Endothelial cell of umbilical vein (primary cell): Measurements from ENCODE around the gene ABCB6. TPM values are rescaled to one million over a fixed set of nuclear protein-coding genes. Genes with fewer than 3 reads are reported as not detected.

Source experiments
- BruUV-seq: library from RNA; stranded (reverse); fragments of 400-500 nt; replicated peaks from 2 replicates; lab custom pipeline; 2021; lab: Mats Ljungman, UMichigan
- CTCF ChIA-PET: fragments of 300-600, 350-600 bp; sonication (Branson Sonifier 250); formaldehyde crosslinking; loops from one replicate; lab custom pipeline; 2021; ENCODE audit warnings: antibody characterized with exemption, inconsistent platforms; lab: Charles Lee
- POLR2A ChIA-PET: fragments of 300-600, 350-600 bp; sonication (Branson Sonifier 250); formaldehyde crosslinking; loops from one replicate; lab custom pipeline; 2021; ENCODE audit warnings: antibody characterized with exemption, inconsistent platforms; lab: Charles Lee
- DNase-seq: peaks from one replicate; pipeline ENCODE4 v3.0.0-alpha.2; 2011; ENCODE audit warnings: low read depth, low spot score
- FAIRE-seq: peaks from 2 replicates; lab custom pipeline; 2011; peaks lifted over from hg19 to GRCh38; lab: Jason Lieb, UNC
- H2AFZ ChIP-seq: 2 replicates; pipeline ENCODE4 v1.6.0; 2012; ENCODE audit warnings: low read depth, low read length, control low read depth, inconsistent platforms
- H3K27ac ChIP-seq: 2 replicates; pipeline ENCODE4 v1.5.1; 2011; ENCODE audit warnings: low read depth, mild to moderate bottlenecking, control low read depth, low read length, moderate library complexity; ENCODE audit not compliant: insufficient read depth
- H3K27me3 ChIP-seq, 2 experiments: 2 replicates each; pipeline versions ENCODE4 v1.6.0 to v1.6.1; 2011; ENCODE audit warnings: low read length in 2 of 2, mixed read lengths in 1 of 2; ENCODE audit not compliant: control insufficient read depth in 2 of 2, insufficient read depth in 2 of 2
- H3K36me3 ChIP-seq, 2 experiments: 2 replicates in 1 of 2; 3 replicates in 1 of 2; pipeline ENCODE4 v1.5.1; 2011; ENCODE audit warnings: low read length in 2 of 2, mild to moderate bottlenecking in 1 of 2, moderate library complexity in 1 of 2; ENCODE audit not compliant: control insufficient read depth in 2 of 2, insufficient read depth in 2 of 2; ENCODE audit errors: extremely low read depth in 1 of 2
- H3K4me1 ChIP-seq: 3 replicates; pipeline ENCODE4 v1.5.1; 2011; ENCODE audit warnings: mild to moderate bottlenecking, low read length; ENCODE audit not compliant: control insufficient read depth, insufficient read depth; ENCODE audit errors: extremely low read depth
- H3K4me2 ChIP-seq: 2 replicates; pipeline ENCODE4 v1.6.1; 2011; ENCODE audit warnings: low read length, control low read depth, mixed read lengths; ENCODE audit not compliant: insufficient read depth
- H3K4me3 ChIP-seq, 3 experiments: fragments of 200-600 bp in 1 of 3; sonication (generic), shearing (Covaris generic) in 1 of 3; replicated peaks in 1 of 3; 2 replicates each; pipeline ENCODE4 v1.5.1; 2011 to 2016; ENCODE audit warnings: control low read depth in 3 of 3, low read length in 3 of 3, mild to moderate bottlenecking in 2 of 3, inconsistent platforms in 1 of 3, low read depth in 1 of 3, moderate library complexity in 1 of 3; ENCODE audit not compliant: insufficient read depth in 1 of 3
- H3K79me2 ChIP-seq: 2 replicates; pipeline ENCODE4 v1.6.0; 2012; ENCODE audit warnings: low read length, inconsistent platforms; ENCODE audit not compliant: control insufficient read depth, insufficient read depth
- H3K9ac ChIP-seq: replicated peaks from 2 replicates; pipeline ENCODE3; 2011; ENCODE audit warnings: low read length, control low read depth; ENCODE audit not compliant: insufficient read depth; ENCODE audit errors: extremely low read depth
- H3K9me1 ChIP-seq: replicated peaks from 3 replicates; pipeline ENCODE4 v1.6.0; 2011; ENCODE audit warnings: mild to moderate bottlenecking, low read length; ENCODE audit not compliant: control insufficient read depth, insufficient read depth; ENCODE audit errors: extremely low read depth
- H3K9me3 ChIP-seq: replicated peaks from 2 replicates; pipeline ENCODE4 v1.5.1; 2012; ENCODE audit warnings: low read length, inconsistent platforms; ENCODE audit not compliant: control insufficient read depth, insufficient read depth
- H4K20me1 ChIP-seq: replicated peaks from 2 replicates; pipeline ENCODE3; 2011; ENCODE audit warnings: mild to moderate bottlenecking, low read length; ENCODE audit not compliant: control insufficient read depth, insufficient read depth; ENCODE audit errors: extremely low read depth
- CTCF ChIP-seq, 2 donors: IDR thresholded peaks; 1 replicate in 1 of 2; 2 replicates in 1 of 2; pipeline ENCODE4 v1.5.1; 2011; ENCODE audit warnings: low read length in 2 of 2, mild to moderate bottlenecking in 2 of 2, moderate library complexity in 2 of 2, control low read depth in 1 of 2, inconsistent platforms in 1 of 2, low read depth in 1 of 2; ENCODE audit not compliant: insufficient read depth in 1 of 2; ENCODE audit errors: extremely low read depth in 1 of 2
- EZH2 ChIP-seq: IDR thresholded peaks from 2 replicates; pipeline ENCODE4 v1.6.1; 2012; ENCODE audit warnings: borderline replicate concordance, low read depth, mild to moderate bottlenecking, moderate library complexity, low read length, inconsistent platforms; ENCODE audit not compliant: severe bottlenecking
- FOS ChIP-seq: IDR thresholded peaks from 2 replicates; pipeline ENCODE4 v1.6.1; 2011; ENCODE audit warnings: mild to moderate bottlenecking, low read length, moderate library complexity, borderline replicate concordance; ENCODE audit not compliant: insufficient read depth
- GATA2 ChIP-seq: IDR thresholded peaks from 2 replicates; pipeline ENCODE4 v1.7.0; 2011; ENCODE audit warnings: low read depth, mild to moderate bottlenecking, moderate library complexity, mixed read lengths, low read length; ENCODE audit not compliant: insufficient read length, insufficient read depth
- JUN ChIP-seq: IDR thresholded peaks from 2 replicates; pipeline ENCODE4 v1.6.1; 2011; ENCODE audit warnings: borderline replicate concordance, low read depth; ENCODE audit not compliant: insufficient read length, insufficient read depth
- MAX ChIP-seq: IDR thresholded peaks from 2 replicates; pipeline ENCODE4 v1.6.1; 2011; ENCODE audit not compliant: insufficient read depth, insufficient read length
- MYC ChIP-seq: IDR thresholded peaks from one replicate; pipeline ENCODE4 v1.6.1; 2011; ENCODE audit warnings: mild to moderate bottlenecking, low read depth, low read length
- POLR2A ChIP-seq: IDR thresholded peaks from 2 replicates; pipeline ENCODE4 v1.6.1; 2012; ENCODE audit warnings: low read depth, mild to moderate bottlenecking, control low read depth, low read length
- POLR2AphosphoS5 ChIP-seq: IDR thresholded peaks from 2 replicates; pipeline ENCODE4 v1.6.1; 2012; ENCODE audit warnings: low read depth, mild to moderate bottlenecking, control low read depth, low read length, moderate library complexity; ENCODE audit not compliant: insufficient read depth
- dilution Hi-C: fragments of 300-500 bp; cut with MboI; formaldehyde crosslinking; loops from one replicate; pipeline ENCODE4 v1.15.0; 2019; ENCODE audit warnings: low sequenced_read_pairs; ENCODE audit not compliant: extremely low pct_ligation_motif_present
- intact Hi-C: fragments of 100-400 bp; cut with micrococcal nuclease; formaldehyde crosslinking; loops from one replicate; pipeline ENCODE4 v1.10.0; 2022
- polyA plus RNA-seq, 4 experiments: library from polyadenylated mRNA; depleted of rRNA in 3 of 4; stranded (reverse) in 3 of 4; unstranded in 1 of 4; fragments of >200 nt; gene quantifications; 2 replicates each; pipeline versions ENCODE4 v1.2.1 to v1.2.3, GENCODE V29; 2011 to 2012; ENCODE audit warnings: missing spikeins in 1 of 4
- total RNA-seq: library from RNA; stranded (reverse); gene quantifications from 2 replicates; pipeline ENCODE4 v1.2.3, GENCODE V29; 2021

ABCB6 gene
- total and polyA plus RNA-seq, 2 donors (not counting 3 experiments of a cell fraction or from before 2014, with no cell fraction given) = 25.7 to 32.5 TPM

- FAIRE-seq = no peak
- no TSS peak for BruUV-seq
- intact Hi-C loops = no loop called here
- Histone ChIP-seq H3K27ac (no peak overlapping the region), H3K9ac (no peak overlapping the region), H3K4me3 (peak overlapping the region in 1 of 3 experiments; percentile 19), H3K27me3 (no peaks in the 10 kb centered on the region), H3K9me1 (no peaks in the 10 kb centered on the region), H2AFZ (peak overlapping the region; percentile 44), H4K20me1 (no peaks in the 10 kb centered on the region), H3K4me1 (peaks cover 11% of the 10 kb centered on the region), H3K36me3 (peaks cover 2% of the 10 kb centered on the region in 2 experiments), H3K9me3 (no peaks in the 10 kb centered on the region), H3K79me2 (peaks cover 15% of the 10 kb centered on the region), H3K4me2 (no peak overlapping the region)
- dilution Hi-C loops = no loop called here
- CTCF ChIA-PET = interaction anchor here (1.8 kb wide), 1 partner anchor 13 kb away, joined by 5 read pairs; the partner anchor contains the start of genes ANKZF1 and ATG9A
- DNase-seq = peak; percentile 15
- no peak for TF ChIP-seq POLR2AphosphoS5
- POLR2A ChIA-PET = no interaction called here
Observed at GRCh38 chr2:219243291-219243761, 24.6 kb upstream of the ABCB6 start.

GRCh38 chr2:219234331-219234730, 15.6 kb upstream of the ABCB6 start:
- BruUV-seq = no TSS peak
- Histone ChIP-seq H4K20me1 (no peaks in the 10 kb centered on the region), H3K9me3 (no peaks in the 10 kb centered on the region), H3K9me1 (no peaks in the 10 kb centered on the region), H2AFZ (no peak overlapping the region), H3K36me3 (peaks cover 2 to 35% of the 10 kb centered on the region in 2 experiments), H3K9ac (no peak overlapping the region), H3K4me1 (peaks cover 6% of the 10 kb centered on the region), H3K79me2 (peaks cover 2% of the 10 kb centered on the region), H3K4me2 (no peak overlapping the region), H3K27ac (no peak overlapping the region), H3K27me3 (no peaks in the 10 kb centered on the region), H3K4me3 (no peak overlapping the region)
- intact Hi-C loops = no loop called here
- no peak for DNase-seq
- POLR2A ChIA-PET = no interaction called here
- TF ChIP-seq EZH2 (no peak), GATA2 (no peak), POLR2AphosphoS5 (no peak), FOS (no peak), CTCF (IDR thresholded peaks at IDR 0.05; ENCODE audit: extremely low read depth in 1 of 2, insufficient read depth in 1 of 2, low read depth in 1 of 2, low read length in 2 of 2) (no peak), JUN (no peak), MAX (no peak), POLR2A (no peak), MYC (no peak)
- FAIRE-seq = no peak
- dilution Hi-C loops = no loop called here
- CTCF ChIA-PET = interaction anchor here (1.0 kb wide), 1 partner anchor 61 kb away, joined by 4 read pairs; no protein-coding TSS in a partner anchor
